ENCODE measurements around the gene RXRB. TPM values are rescaled to one million over a fixed set of nuclear protein-coding genes. Genes with fewer than 3 reads are reported as not detected.

The RXRB gene
- total and polyA plus RNA-seq, 2 of the 13 experiments (the other 11 are each of a cell fraction or from before 2014, with no cell fraction given), result 26.7 to 55.7 TPM

- TF ChIP-seq HNF1A (IDR thresholded peaks at IDR 0.05; ENCODE audit: low read depth) (no peak), HNF1A (CRISPR knock-in tag; IDR thresholded peaks at IDR 0.05; ENCODE audit: borderline replicate concordance) (peak; percentile 65; the same call in 1 of the 2 replicates), SP1 (IDR thresholded peaks at IDR 0.05) (peak; percentile 88), SP1 (CRISPR knock-in tag; IDR thresholded peaks at IDR 0.05) (peak; percentile 78), HOXA3 (CRISPR knock-in tag; IDR thresholded peaks at IDR 0.05) (peak; percentile 97), SIX4 (CRISPR knock-in tag; IDR thresholded peaks at IDR 0.05) (peak; percentile 4; the same call in 1 of the 2 replicates), ZNF263 (CRISPR knock-in tag; IDR thresholded peaks at IDR 0.05) (peak; percentile 65), MIER2 (CRISPR knock-in tag; IDR thresholded peaks at IDR 0.05) (peak; percentile 57; the same call in 1 of the 2 replicates), CHD4 (IDR thresholded peaks at IDR 0.05; ENCODE audit: borderline replicate concordance, low read length) (no peak; the same call in 1 of the 2 replicates), ZBTB38 (CRISPR knock-in tag; IDR thresholded peaks at IDR 0.05) (peak; percentile 75; the same call in 1 of the 2 replicates), ZNF616 (CRISPR knock-in tag; IDR thresholded peaks at IDR 0.05; ENCODE audit: low read depth) (peak; percentile 35; the same call in 1 of the 2 replicates), SRSF9 (IDR thresholded peaks at IDR 0.05; ENCODE audit: borderline replicate concordance, insufficient read depth, low read depth, low read length, poor library complexity, severe bottlenecking) (no peak), TAF15 (IDR thresholded peaks at IDR 0.05; ENCODE audit: low read depth, low read length, poor library complexity, severe bottlenecking) (peak; percentile 24), ZNF10 (CRISPR knock-in tag; IDR thresholded peaks at IDR 0.05; ENCODE audit: borderline replicate concordance, low read depth) (no peak), PAF1 (CRISPR knock-in tag; IDR thresholded peaks at IDR 0.05) (no peak), ZNF563 (CRISPR knock-in tag; IDR thresholded peaks at IDR 0.05) (peak; percentile 91), ZFP36L2 (CRISPR knock-in tag; IDR thresholded peaks at IDR 0.05) (0 out of 2 replicates have a peak, but pooled peaks have one; percentile 88), SALL2 (CRISPR knock-in tag; IDR thresholded peaks at IDR 0.05) (peak; percentile 91), NCOR1 (IDR thresholded peaks at IDR 0.05; ENCODE audit: borderline replicate concordance, low read length) (peak; percentile 43; the same call in 1 of the 2 replicates), ZNF879 (CRISPR knock-in tag; IDR thresholded peaks at IDR 0.05) (no peak), RFX5 (IDR thresholded peaks at IDR 0.05; ENCODE audit: low read depth, low read length) (peak; percentile 8; the same call in 1 of the 2 replicates), SMAD3 (CRISPR knock-in tag; IDR thresholded peaks at IDR 0.05) (peak; percentile 73), TOPORS (CRISPR knock-in tag; IDR thresholded peaks at IDR 0.05) (no peak), AGO1 (IDR thresholded peaks at IDR 0.05; ENCODE audit: low read depth, low read length, poor library complexity, severe bottlenecking) (peak; percentile 74)
- TF ChIP-seq, protein P1, sequence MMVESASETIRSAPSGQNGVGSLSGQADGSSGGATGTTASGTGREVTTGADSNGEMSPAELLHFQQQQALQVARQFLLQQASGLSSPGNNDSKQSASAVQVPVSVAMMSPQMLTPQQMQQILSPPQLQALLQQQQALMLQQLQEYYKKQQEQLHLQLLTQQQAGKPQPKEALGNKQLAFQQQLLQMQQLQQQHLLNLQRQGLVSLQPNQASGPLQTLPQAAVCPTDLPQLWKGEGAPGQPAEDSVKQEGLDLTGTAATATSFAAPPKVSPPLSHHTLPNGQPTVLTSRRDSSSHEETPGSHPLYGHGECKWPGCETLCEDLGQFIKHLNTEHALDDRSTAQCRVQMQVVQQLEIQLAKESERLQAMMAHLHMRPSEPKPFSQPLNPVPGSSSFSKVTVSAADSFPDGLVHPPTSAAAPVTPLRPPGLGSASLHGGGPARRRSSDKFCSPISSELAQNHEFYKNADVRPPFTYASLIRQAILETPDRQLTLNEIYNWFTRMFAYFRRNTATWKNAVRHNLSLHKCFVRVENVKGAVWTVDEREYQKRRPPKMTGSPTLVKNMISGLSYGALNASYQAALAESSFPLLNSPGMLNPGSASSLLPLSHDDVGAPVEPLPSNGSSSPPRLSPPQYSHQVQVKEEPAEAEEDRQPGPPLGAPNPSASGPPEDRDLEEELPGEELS (CRISPR knock-in tag; IDR thresholded peaks at IDR 0.05), result peak; percentile 93
Observed at GRCh38 chr6:33200219-33201146, at the start of gene RXRB, which contains the start of gene SLC39A7 (continued).
